Measurements from ENCODE around the gene RNF112.

Gene RNF112

DNA sequence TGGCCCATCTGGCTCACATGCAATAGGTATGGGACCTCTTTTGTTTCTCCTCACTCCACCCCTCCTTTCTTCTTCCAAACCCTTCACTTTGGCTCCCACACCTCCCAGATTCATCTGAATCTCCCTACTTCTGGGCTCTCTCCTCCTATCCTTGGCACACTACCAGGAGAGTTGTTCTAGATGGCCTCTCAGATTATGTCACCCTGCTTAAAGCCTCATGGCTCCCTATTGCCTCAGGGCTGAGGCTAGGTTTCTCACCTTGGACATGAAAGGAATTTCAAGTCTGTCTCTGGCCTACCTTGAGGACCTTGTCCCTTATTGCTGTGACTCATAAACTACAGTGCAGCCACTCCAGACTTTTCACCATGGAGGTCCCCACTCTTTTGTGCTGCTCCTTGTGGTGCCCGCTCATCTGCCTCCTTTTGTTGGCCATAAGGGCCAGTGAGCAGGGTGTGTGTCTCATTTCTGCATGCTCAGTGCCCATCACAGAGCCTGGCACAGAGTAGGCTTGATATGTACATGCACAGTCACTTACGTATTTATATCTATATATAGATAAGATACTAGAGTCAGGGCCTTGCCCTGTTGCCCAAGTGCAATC is 23.0 kb upstream of the RNF112 start:
- DNase-seq (ENCODE audit: low read depth in 3 of 3): no peak

DNA sequence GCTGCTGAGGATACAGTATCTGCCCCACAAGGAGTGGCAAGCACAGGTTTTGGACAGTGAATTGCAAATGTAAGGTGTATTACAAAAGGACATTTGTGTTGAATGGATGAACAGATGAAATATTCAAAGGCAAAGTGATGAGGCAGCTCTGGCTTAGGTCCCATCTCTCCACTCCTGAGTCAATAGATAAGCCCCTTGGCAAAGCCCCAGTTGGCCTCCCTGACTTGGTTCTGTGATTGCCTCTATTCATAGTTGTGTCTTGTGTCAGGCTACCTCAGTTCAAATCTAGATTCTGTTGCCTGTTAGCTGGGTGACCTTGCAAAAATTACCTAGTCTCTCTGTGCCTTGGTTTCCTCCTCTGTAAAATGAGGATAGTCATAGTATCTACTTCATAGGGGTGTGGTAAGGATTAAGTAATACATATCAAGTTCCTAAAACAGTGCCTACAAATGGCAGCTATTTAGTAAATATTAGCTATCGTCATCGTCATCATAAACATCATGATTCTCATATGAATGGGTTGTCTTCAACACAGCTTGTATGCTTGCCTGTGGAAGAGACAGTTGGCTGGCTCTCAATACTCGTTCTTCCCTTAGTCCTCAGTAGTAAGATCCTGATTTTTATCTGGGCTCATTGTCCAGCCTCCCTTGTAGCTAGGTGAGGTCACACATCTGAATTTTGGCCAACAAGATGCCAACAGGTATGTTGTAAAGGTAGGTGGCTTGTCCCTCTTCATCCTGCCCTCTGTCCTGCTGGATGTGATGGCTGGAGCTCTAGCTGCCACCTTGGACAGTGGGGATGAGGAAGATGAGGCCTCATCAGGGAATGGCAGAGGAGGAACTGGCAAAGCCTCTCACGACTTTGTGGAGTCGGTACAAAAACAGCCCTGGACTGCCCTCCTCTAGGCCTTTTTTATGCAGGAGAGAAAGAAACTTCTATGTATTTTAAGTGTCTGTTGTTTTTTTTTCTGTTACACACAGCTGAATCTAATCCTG is 21.9 kb upstream of the RNF112 start:
- DNase-seq (ENCODE audit: low read depth in 3 of 3): no peak

DNA sequence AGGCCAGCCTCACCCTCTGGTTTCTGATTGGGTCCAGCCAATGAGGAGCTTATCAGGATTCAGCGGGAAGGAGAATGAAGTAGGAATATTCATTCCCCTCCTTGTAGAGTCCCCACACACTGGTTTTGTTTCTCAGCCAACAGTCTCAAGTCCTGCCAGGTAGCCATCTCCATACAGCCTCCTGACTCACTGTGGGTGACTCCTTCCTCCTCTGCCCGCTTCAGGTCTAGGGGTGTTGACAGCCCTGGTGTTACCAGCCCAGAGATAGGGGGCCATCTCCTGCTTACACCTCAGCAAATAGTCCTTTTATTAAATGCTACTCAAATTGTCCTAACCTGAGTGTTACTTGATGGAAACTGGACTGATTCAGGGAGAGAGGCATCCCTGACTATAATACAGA is 20.1 kb upstream of the RNF112 start:
- no peak for DNase-seq (ENCODE audit: low read depth in 3 of 3)

DNA sequence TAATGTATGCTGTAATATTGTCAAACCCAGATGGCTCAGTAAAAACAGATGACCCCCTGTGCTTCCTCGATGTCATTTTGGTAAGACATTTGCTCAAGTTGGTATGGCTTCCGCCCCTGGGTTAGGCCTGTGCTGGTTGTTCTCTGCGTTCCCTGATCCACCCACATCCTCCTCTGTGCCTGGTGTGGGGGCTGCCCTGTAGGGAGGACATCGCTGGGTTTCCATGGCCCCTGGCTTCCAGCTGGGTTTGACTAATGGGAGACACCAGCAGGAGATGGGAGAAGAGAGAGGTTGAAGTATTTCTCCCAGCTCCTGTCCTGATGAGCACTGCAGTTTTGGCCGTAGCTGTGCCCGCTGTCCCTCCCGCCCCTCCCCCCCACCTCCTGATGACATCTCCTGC is 19.6 kb upstream of the RNF112 start:
- no peak for DNase-seq (ENCODE audit: low read depth in 3 of 3)

DNA sequence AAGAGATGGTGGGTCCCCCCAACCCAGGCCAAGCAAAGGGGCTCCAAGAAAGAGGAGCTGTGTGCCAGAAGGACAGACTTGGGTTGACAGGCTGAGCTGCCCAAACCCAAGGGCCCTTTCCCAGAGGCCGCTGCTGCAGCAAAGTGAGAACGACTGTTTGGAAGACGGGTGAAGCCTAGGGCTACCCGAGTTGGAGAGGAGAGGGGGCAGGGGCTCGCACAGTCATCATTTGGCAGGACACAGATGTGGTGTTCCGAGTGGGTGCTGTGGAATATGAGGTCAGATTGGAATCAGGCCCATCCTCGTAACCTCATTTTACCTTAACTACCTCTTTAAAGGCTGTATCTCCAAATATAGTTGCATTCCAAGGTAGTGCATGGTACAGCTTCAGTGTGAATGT is 18.7 kb upstream of the RNF112 start:
- no peak for DNase-seq (ENCODE audit: low read depth in 3 of 3)

DNA sequence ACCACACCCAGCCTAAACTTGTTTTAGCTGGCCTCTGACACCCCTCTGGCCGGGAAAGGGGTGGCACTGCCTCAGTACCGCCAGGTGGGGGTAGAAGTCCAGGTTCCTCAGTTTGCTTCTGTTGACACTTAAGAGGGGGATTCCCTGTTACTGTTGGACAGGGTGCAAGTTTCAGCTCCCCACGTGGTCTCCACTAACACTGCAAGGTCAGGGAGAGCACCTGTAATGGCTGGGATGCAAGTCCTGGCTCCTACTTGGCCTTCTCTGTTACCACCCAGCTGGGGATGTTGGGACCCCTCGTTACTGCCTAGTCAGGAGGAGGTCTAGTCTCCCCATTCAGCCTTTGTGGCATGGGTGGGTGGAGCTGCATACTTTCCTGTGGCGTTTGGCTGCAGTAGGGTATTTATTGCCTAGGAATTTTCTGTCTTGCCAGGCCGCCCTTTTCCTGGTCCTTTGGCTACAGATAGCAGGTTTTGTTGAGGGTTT is 13.4 kb upstream of the RNF112 start:
- no peak for DNase-seq (ENCODE audit: low read depth in 3 of 3)

DNA sequence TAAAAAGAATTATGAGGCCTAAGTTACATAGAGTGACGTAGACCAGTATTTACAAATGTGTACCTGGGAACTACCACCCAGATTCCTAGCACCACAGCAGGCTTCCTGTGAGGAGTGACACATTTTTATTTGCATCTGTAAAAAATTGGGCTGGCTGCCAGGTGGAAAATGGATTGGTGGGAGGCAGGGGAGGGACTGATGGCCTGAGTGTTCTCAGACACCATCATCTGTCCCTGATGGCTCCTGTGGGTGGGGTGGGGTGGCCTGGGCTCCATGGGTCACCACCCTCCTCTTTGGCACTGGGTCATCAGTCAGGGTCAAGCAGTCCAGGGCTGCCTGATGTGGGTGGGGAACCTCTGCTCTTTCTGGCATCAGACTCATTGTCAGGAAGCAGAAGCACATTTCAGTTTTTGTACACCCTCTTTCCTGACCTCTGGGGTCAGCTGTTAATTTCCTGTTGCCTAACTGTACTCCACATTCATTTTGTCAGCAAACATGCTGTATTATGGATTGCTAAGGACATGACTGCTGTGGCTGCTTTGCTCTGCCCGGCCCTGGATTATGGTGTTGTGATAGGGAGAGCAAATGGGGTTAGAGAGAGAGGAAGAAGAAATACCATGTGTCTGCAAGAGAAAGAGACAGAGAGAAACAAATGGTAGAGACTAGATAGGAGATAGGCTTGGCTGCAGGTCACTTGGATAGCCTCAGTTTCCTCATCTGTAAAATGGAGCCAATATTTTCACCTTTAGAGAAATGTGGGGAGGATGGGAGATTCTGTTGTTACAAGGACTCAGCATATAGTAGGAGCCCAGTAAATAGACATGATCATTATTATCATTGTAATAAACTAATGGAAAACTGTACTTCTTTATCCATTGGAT is 12.5 kb upstream of the RNF112 start:
- no peak for DNase-seq (ENCODE audit: low read depth in 3 of 3)

DNA sequence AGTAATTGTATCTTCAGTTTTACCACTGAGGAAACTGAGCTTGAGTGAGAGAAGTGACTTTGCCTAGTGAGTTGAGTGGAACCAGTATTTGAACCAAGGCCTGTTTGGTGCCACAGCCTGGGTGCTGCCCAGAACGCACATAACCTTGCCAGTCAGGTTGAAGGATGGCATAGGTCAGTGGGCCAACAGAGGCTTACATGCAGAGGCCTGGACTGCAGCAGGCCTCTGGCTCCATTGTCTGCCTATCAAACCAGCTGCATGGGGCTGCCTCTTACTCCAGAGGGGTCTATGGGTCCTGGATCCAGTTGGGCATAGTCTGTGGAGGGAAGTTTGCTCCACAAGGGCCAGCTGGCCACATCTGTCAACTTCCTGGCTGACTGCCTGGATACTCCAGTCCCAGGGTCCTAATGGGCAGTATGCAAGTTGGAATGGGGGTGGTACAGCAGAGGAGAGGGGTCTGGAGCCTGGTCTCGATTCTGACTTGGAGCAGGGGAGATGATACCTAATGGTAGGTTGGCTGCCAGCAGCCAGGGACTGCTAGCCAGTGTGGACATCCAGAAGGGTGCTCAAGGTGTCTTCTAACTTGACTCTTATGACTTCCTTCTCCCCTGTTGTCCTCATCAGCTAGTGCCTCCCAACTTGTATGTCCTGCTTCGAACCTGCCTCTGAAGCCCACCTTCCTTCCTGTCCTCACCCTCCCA is 11.1 kb upstream of the RNF112 start:
- no peak for DNase-seq (ENCODE audit: low read depth in 3 of 3)

DNA sequence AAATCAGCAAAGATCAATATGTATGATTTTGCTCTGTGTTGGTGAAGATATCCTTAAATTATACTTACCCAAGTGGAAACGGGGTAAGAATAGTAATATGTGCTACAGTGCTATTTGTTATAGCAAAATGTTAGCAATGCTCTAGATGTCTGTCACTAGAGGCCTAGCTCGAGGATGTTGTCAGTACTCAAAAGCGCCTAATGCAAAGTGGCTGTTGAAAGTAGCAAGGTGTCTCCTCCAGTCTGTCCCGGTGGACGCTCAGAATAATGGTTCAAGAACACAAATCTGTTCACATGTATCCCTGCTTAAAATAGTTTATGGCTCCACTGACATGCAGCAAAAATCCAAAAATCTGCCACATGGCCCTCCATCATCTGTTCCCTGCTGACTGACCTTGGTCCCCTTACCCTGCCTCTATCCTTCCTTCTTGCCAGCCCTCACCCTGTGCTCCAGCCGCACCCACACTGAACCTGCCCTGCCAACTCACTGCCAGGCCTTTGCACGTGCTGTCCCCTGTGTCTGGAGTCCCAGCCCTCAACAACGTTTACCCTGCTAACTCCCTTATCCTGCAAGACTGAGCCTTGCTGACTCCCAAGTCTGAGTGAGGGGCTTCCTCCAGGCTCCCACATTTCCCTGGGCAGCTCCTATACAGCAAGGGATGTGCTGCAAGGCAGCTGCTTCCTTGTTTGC is 9.6 kb upstream of the RNF112 start:
- no peak for DNase-seq (ENCODE audit: low read depth in 3 of 3)

DNA sequence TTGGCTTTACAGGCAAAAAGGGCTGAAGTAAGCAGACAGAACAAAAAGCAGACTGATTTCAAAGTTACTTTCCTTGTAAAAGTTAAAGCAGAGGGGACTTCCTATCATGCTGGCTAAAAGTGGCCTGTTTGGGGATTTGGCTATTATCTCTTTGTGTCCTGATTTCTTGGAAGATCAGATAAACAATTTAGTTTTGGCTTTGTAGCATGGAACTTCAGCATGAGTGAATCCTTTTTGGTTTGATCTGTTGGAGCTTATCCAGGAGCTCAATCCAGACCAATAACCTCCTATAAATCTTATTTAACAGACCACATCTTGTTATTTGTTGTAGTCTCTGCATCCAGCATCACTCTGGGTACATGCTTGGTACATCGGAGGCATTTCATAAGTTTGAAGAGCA is 8.9 kb upstream of the RNF112 start:
- DNase-seq (ENCODE audit: low read depth in 3 of 3): no peak

DNA sequence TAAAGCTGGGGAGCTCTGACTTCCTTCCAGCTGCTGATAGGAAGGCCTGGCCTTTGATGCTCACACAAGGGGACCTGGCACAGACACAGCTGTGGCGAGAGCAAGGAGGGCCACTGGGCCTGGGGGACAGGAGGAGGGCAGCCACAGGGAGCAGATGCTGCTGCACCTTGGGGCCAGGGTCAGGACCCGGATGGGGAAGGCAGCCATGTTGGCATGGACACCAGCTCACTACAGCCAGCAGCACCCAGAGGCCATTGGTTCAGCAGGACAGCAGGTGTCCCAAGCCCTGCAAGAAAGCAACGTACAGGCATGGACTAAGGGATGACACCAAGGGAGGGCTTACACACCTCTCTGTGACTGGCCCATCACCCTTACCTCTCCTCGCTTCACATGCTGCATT is 8.0 kb upstream of the RNF112 start:
- no peak for DNase-seq (ENCODE audit: low read depth in 3 of 3)

DNA sequence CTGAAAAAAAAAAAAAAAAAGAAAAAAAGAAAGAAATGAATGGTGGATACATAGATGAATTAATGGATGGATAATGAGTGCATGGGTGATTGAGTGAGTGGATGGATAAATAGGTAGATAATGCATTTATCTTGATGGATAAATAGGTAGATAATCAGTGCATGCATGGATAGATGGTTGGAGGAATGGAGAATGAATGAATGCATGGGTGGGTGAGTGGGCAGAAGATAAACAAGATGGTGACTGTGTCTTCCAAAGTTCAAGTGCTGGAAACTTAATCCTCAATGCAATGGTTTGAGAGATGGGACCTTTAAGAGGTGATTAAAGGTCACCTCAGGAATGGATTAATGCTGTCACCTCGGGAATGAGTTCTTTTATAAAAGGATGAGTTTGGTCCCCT is 6.8 kb upstream of the RNF112 start:
- no peak for DNase-seq (ENCODE audit: low read depth in 3 of 3)

DNA sequence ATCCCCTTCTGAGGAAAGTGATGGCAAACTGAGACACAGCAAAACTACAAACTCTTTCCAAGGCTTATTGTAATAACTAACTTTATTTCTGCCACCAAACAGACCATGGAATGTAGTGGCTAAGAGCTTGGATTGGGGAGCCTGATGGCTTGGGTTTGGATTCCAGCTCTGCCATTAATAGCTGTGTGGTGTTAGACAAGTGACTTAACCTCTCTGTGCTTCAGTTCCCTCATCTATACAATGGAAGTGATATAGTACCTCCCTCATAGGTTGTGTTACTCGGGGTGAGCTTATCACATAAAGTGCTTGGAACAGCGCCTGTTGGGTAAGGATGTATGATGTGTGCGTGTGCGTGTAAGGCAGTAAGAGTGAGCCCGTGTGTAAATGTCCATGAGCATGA is 5.9 kb upstream of the RNF112 start:
- no peak for DNase-seq (ENCODE audit: low read depth in 3 of 3)

DNA sequence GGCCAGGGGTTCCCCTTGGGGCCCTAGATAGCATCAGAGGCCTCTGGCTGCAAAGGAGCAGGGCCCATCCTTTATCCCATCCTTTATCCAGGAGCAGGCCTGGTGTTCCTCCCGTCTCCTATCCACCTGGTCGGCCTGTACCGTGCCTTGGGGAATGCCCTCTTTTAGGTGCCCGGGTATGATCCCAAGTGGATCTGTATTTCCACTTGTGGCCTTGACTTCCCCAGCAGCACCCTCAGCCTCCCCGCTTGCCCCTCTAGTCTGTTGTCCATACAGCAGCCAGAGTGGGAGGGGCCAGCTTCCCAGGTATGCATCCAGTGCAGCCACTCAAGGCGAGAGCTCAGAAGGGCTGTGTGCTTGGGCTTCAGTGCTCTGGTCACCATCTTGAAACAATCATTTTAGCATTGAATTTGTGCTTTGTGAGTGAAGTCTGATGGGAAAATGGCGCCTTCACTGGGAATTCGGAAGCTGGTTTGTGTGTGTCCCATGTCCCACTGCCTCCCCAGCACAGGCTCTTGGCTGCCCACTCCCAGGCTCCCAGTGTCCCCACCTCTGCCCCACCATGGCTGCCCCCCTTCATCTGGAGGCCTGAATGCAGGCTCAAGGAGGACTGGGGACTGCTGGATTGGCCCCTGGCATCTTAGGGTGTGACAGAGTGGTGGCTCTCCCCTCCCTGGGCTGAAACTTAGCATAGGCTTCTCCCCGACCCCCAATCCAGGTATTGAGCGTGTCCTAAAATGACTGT is 3.3 kb upstream of the RNF112 start:
- no peak for DNase-seq (ENCODE audit: low read depth in 3 of 3)

DNA sequence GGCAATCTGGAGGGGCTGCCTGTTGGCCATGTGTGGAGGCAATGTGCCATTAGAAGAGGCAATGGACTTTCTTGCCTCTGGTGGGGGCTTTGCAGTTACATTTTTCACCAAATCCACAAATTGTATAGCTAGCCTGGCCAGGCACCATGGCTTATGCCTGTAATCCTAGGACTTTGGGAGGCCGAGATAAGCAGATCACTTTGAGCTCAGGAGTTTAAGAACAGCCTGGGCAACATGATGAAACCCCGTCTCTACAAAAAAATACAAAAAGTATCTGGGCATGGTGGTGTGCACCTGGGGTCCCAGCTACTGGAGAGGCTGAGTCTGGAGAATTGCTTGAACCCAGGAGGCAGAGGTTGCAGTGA is 2.7 kb upstream of the RNF112 start:
- DNase-seq (ENCODE audit: low read depth in 3 of 3): no peak

DNA sequence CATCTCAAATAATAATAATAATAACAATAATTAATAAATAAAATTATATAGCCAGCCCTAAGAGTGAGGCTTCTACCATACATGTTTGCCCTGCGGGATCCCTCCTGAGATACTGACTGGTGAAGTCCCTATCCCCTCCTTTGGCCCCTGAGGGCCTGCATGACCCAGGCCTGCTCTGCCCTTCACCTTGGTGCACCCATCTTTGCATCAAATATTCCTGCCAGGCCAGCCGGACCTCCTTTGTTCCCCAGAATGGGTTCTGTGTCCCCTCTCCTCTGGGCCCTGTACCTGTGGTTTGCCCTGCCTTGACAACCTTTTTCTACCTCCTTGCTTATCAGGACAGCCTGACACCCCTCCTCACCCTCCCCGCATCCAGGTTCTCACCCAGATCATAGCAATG is 2.0 kb upstream of the RNF112 start:
- DNase-seq (ENCODE audit: low read depth in 3 of 3): no peak

DNA sequence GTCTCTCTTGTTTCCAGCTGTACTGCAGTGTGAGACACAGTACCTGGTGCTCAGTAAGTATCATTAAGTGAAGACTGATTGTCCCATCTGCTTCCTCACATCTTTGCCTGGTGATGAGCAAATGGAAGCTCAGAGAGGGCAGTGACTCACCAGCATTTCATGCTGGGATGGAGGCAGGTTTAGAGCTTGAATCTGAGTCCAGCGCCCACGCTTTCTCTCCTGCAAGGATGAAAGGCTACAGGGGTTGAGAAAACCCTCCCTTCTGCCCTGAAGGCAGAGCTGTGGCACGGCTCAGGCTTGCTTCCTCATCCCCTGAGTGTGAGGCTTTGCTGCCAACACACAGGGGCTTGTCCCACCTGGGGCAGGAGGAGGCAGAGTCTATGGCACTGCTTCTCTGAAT is 1.5 kb upstream of the RNF112 start:
- no peak for DNase-seq (ENCODE audit: low read depth in 3 of 3)

DNA sequence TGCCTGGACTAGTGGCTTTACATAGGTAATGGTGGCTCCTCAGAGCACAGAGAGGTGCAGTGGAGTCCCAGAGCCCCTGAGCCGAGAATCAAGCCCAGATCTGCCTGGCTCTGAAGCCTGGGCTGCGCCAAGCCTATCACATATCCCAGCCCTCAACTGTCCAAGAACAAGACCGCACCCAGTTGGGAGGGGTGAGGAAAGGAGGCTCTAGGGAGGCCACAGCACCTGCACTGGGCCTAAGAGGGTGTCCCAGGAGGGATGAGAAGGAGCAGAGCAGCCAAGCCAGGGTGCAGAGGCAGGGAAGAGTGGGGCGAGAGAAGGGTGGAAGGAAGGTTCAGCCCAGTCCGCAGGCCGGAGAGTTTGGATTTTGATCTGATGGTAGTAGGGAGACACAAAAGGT is 941 bp upstream of the RNF112 start:
- no peak for DNase-seq (ENCODE audit: low read depth in 3 of 3)

DNA sequence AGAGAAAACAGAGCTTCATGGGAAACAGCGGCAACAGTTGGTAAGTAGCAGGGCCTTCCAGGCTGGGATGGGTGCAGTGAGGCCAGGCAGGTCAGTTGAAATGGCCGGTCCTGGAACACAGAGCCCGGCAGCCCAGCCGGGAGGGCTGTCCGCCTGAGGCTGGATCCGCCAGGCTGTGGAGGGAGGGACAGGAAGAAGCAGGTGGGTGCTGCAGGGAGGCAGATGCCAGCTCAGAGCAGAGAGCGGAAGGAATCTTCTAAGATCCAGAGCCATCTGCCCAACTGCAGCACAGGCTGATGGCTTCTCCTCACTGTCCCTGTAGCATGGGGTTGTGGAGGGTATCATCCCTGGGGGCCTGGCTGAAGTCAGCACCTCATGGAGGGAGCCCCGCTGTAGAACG is 599 bp downstream of the RNF112 start:
- no peak for DNase-seq (ENCODE audit: low read depth in 3 of 3)

DNA sequence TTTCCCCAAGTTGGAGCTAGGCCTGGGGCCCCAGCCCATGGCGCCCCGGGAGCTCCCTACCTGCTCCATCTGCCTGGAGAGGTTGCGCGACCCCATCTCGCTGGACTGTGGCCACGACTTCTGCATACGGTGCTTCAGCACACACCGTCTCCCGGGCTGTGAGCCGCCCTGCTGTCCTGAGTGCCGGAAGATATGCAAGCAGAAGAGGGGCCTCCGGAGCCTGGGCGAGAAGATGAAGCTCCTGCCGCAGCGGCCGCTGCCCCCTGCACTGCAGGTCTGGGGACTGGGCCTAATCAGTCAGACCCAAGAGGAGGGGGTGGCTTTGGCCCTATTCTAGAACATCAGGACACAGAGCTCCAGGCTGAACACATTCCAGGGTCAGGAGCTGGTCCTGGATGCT is 1.5 kb downstream of the RNF112 start:
- no peak for DNase-seq (ENCODE audit: low read depth in 3 of 3)
